Psoas muscle (tissue), 8 donors: ENCODE data around the gene C19orf38. TPM values are rescaled to one million over a fixed set of nuclear protein-coding genes. Genes with fewer than 3 reads are reported as not detected.
"Not testable (repeated sequence)": the region's sequence is repeated elsewhere in the genome, so short reads cannot be mapped to it uniquely, and the experiment has no call there.

Experiments used
- ATAC-seq, 4 donors: fragments of 200-7000 bp; cut with Tn5 transposase; one replicate each; pipeline ENCODE4 v1.9.1; 2020; ENCODE audit warnings: moderate library complexity in 3 of 4, mild to moderate bottlenecking in 2 of 4
- DNase-seq, 2 donors: peaks; one replicate each; pipeline ENCODE4 v3.0.0-alpha.2; 2020
- H3K27ac ChIP-seq: fragments of 200-600 bp; one replicate; pipeline ENCODE4 v1.8.0; 2022
- H3K27me3 ChIP-seq, 3 donors: fragments of 200-600 bp in 1 of 3; one replicate each; pipeline versions ENCODE4 v1.6.1 to v1.8.0; 2013 to 2022; ENCODE audit warnings: low read length in 2 of 3, mild to moderate bottlenecking in 2 of 3, moderate library complexity in 1 of 3; ENCODE audit not compliant: insufficient read depth in 3 of 3
- H3K36me3 ChIP-seq, 2 donors: fragments of 200-600 bp in 1 of 2; one replicate each; pipeline versions ENCODE4 v1.6.1 to v1.8.0; 2013 to 2022; ENCODE audit warnings: low read depth in 1 of 2, mild to moderate bottlenecking in 1 of 2, moderate library complexity in 1 of 2; ENCODE audit not compliant: insufficient read depth in 1 of 2
- H3K4me1 ChIP-seq: fragments of 200-600 bp; one replicate; pipeline ENCODE4 v1.8.0; 2022
- H3K4me3 ChIP-seq: fragments of 200-600 bp; one replicate; pipeline ENCODE4 v1.8.0; 2022; ENCODE audit warnings: mild to moderate bottlenecking
- H3K9me3 ChIP-seq: fragments of 200-600 bp; one replicate; pipeline ENCODE4 v1.8.0; 2022
- WGBS, 3 donors: extraction: QIAGEN DNeasy Blood & Tissue Kit; methylation state at CpG; one replicate each; pipeline versions ENCODE4 v1.1.6 to v1.1.7; 2013; 5-methylcytosine and 5-hydroxymethylcytosine counted together
- intact Hi-C, 2 donors: fragments of 100-400 bp; cut with DNase I; formaldehyde crosslinking; loops; one replicate each; pipeline versions ENCODE4 v1.11.0 to v1.14.2; 2022
- polyA plus RNA-seq, 3 donors: library from polyadenylated mRNA; stranded (reverse); fragments of 200-250 nt; gene quantifications; one replicate each; pipeline ENCODE4 v1.2.3, GENCODE V29; 2013
- total RNA-seq, 4 donors: library from RNA; stranded (reverse); fragmentation: NEBNext Ultra II Directional in 2 of 4; extraction: Animal tissue kit (Norgen Biotek cat#: 25700) in 2 of 4; gene quantifications; one replicate each; pipeline versions ENCODE4 v1.2.1 to v1.2.4, GENCODE V29; 2021 to 2023
- TF ChIP-seq, protein P1 (sequence below): fragments of 200-600 bp; IDR thresholded peaks from one replicate; pipeline ENCODE4 v1.8.0; 2022; ENCODE audit warnings: antibody characterized with exemption
- donor health status: healthy with polysubstance abuse.
- donor health status: DM: no; HTN: no; CAD: no; lungs with moderate emphysema.
- donor health status: Bipolar disorder and iron deficiency.
- donor health status: healthy.
- donor health status: DM: yes; HTN: yes; CAD: no.
- donor health status: DM: no; HTN: no; CAD: no.
- donor health status: DM: no; HTN: no; CAD: no.
- donor health status: DM: yes; HTN: yes; CAD: no.

Gene C19orf38
- total and polyA plus RNA-seq, 7 donors = 0.30 to 2.9 (median 1.3) TPM

DNA sequence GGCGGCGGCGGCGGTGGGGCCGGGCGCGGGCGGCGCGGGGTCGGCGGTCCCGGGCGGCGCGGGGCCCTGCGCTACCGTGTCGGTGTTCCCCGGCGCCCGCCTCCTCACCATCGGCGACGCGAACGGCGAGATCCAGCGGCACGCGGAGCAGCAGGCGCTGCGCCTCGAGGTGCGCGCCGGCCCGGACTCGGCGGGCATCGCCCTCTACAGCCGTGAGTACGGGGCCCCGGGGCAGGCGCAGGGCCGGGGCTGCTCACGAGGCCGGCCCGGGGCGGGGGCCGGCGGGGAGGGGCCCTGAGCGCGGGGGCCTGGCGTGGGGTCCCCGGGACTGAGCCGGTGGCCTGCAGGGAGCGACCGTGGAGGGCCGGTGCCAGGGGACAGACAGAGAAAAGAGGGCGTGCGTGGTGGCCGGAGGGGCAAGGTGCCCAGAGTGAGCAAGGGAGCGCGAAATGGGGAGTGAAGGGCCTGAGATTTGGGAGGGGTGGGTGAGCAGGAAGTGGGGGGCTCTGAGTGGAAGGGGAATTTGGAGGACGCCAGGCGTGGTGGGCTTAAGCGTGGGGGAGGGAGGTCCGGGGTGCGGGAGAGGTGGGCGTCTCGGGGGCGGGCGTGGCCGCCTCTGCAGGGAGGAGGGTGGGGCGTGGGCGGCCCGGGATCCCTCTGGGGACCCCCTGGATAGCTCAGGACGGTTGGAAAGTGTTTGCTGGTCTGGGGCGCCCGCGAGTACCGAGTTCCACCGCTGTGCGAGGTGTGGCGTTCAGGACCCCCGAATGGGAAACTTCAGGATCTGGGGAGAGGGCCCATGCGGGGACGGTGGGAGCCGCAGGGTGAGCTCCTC is 23.7 kb downstream of the C19orf38 start:
- ATAC-seq = no peak
- TF ChIP-seq, protein P1, sequence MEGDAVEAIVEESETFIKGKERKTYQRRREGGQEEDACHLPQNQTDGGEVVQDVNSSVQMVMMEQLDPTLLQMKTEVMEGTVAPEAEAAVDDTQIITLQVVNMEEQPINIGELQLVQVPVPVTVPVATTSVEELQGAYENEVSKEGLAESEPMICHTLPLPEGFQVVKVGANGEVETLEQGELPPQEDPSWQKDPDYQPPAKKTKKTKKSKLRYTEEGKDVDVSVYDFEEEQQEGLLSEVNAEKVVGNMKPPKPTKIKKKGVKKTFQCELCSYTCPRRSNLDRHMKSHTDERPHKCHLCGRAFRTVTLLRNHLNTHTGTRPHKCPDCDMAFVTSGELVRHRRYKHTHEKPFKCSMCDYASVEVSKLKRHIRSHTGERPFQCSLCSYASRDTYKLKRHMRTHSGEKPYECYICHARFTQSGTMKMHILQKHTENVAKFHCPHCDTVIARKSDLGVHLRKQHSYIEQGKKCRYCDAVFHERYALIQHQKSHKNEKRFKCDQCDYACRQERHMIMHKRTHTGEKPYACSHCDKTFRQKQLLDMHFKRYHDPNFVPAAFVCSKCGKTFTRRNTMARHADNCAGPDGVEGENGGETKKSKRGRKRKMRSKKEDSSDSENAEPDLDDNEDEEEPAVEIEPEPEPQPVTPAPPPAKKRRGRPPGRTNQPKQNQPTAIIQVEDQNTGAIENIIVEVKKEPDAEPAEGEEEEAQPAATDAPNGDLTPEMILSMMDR = no peak
- Histone ChIP-seq H3K36me3 (no peaks in the 10 kb centered on the region), H3K4me1 (peaks cover 31% of the 10 kb centered on the region), H3K27ac (peak overlapping the region; percentile 96), H3K27me3 (no peaks in the 10 kb centered on the region), H3K4me3 (peak overlapping the region; percentile 87), H3K9me3 (no peaks in the 10 kb centered on the region)
- intact Hi-C loops = loop anchor here in 1 of 2 donors (2.0 kb wide), 1 partner anchor 53 kb away; no protein-coding TSS in a partner anchor
- peak; percentile 58 to 81 for DNase-seq
- 0 to 1% (median 1%) methylated on average over 56 to 90 of the region's 90 CpGs for WGBS, 3 donors

DNA sequence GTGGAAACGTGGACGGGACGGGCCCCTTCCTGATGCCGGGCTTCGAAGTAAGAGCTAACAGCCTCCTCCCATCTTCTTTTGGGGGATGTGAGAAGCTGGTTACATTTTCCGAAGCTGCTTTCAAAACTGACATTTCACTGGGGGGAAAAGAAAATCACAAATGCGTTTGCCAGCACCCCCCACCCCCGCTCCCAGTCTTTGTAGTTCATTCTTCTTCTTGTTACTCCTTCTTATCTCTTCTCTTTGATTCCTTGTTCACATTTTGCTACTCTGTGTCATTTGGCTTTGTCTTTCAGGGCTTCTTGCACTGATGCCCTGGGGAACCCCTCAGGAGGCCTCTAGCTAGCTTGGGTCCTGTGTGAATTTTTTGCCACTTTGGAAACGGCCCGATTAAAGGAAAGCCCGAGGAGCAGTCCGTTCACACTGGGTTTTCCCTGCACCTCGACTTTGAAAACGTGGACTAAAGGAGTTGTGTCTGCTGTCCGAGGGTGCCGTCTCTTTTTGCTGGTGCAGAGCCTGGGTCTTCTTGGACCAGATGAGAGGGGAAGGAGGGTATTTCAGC is 24.4 kb downstream of the C19orf38 start:
- Histone ChIP-seq H3K27ac (peak overlapping the region; percentile 96), H3K4me3 (peak overlapping the region; percentile 87), H3K4me1 (peaks cover 38% of the 10 kb centered on the region), H3K9me3 (no peaks in the 10 kb centered on the region), H3K36me3 (no peaks in the 10 kb centered on the region), H3K27me3 (no peaks in the 10 kb centered on the region)
- intact Hi-C loops = loop anchor here in 1 of 2 donors (2.0 kb wide), 1 partner anchor 52 kb away; no protein-coding TSS in a partner anchor
- TF ChIP-seq, protein P1 = no peak
- WGBS, 3 donors = 4 to 11% (median 6%) methylated on average over 16 of the region's 16 CpGs
- DNase-seq = no peak
- no peak for ATAC-seq

DNA sequence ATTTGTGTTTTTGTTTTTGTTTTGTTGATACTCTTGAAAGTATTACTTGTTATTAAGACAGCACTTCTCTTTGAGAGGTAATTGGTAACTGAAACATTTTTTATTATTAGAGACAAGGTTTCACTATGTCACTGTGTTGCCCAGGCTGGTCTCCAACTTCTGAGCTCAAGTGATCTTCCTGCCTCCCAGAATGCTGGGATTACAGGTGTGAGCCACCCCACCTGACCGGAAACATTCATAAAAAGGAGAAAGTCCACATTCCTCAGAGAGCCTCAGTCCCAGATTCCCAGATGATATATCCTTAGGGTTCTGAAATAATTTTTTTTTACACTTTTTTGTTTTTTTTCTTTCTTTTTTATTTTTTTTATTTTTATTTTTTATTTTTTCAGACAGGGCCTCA is 25.8 kb downstream of the C19orf38 start:
- WGBS, 3 donors = 91 to 96% (median 95%) methylated on average over 1 of the region's 1 CpG
- Histone ChIP-seq H3K4me3 (no peak overlapping the region), H3K27ac (peak overlapping the region; percentile 96), H3K36me3 (no peaks in the 10 kb centered on the region), H3K27me3 (no peaks in the 10 kb centered on the region), H3K4me1 (peaks cover 50% of the 10 kb centered on the region), H3K9me3 (no peaks in the 10 kb centered on the region)
- TF ChIP-seq, protein P1 = no peak
- DNase-seq (no peak), ATAC-seq (no peak)
- intact Hi-C loops = no loop called here

DNA sequence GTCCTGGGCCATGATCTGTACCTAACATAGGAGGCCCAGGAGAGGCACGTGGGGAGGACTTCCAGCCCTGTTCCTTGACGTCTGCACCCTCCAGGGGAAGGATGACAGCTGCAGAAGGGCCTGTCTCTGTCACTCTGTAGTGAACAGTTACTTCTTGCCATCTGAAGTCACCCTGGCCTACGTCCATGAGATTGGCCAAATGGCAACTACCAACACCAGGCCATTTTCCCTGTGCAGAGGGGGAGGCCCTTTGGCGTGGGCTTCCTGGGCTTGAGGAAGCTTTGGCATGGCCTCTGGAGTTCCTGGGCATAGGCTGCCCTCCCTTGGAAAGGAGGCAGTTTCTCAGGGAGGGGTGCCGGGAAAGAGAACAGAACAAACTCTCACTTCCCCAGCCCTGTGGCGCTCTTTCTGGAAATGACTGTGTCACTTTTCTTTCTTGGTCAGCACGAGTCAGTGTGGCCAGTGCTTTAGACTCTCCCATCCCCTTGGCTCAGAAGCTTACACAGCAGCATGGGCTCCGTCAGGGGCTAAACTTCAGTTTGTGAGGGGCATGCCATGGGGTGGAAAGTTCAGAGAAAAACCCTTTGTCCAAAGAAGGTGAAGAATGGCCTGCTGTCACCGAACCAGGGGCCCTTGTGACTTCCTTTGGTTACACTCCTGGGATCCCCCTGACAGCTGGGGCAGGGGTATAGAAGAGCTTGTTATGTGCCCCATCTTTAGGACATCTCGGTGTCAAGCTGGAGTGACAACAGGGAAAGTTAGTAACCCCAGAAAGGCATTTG is 28.4 kb downstream of the C19orf38 start:
- DNase-seq = peak; percentile 73 to 88
- Histone ChIP-seq H3K27ac (peak overlapping the region; percentile 96), H3K9me3 (no peaks in the 10 kb centered on the region), H3K36me3 (no peaks in the 10 kb centered on the region), H3K4me1 (peaks cover 76% of the 10 kb centered on the region), H3K4me3 (peak overlapping the region; percentile 38), H3K27me3 (no peaks in the 10 kb centered on the region)
- WGBS, 3 donors = 25 to 34% (median 29%) methylated on average over 10 of the region's 10 CpGs
- ATAC-seq = peak; percentile 83 to 90 (median 84)
- TF ChIP-seq, protein P1 = no peak
- intact Hi-C loops = loop anchor here in 1 of 2 donors (5.0 kb wide), 1 partner anchor 51 kb away; the partner anchor contains the start of genes TIMM29 and YIPF2

DNA sequence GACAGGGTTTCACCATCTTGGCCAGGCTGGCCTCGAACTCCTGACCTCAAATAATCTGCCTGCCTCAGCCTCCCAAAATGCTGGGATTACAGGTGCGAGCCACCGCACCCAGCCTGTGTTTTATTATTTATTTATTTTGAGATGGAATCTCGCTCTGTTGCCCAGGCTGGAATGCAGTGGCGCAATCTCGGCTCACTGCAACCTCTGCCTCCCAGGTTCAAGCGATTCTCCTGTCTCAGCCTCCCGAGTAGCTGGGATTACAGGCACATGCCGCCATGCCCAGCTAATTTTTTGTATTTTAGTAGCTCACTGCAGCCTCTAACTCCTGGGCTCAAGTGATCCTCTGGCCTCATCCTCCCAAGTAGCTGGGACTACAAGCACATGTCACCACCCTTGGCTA is 29.4 kb downstream of the C19orf38 start:
- not testable (repeated sequence) for ATAC-seq, DNase-seq, H3K9me3 ChIP-seq, H3K27me3 ChIP-seq, H3K36me3 ChIP-seq
- peaks cover 82% of the 10 kb centered on the region for H3K4me1 ChIP-seq
- peak overlapping the region; percentile 96 for H3K27ac ChIP-seq
- WGBS, 3 donors = 58 to 79% (median 60%) methylated on average over 8 to 9 of the region's 9 CpGs
- peak overlapping the region; percentile 38 for H3K4me3 ChIP-seq
- intact Hi-C loops = loop anchor here (2.0 to 5.0 kb wide), 2 partner anchors 17 to 50 kb away; partner anchors contain the start of genes TIMM29 (in 1 of the 2) and YIPF2 (in 1 of the 2)
